Prostate gland (tissue), 2 donors: ENCODE measurements around the gene CIC.

ENCODE experiments used
- CTCF ChIP-seq, 4 experiments: fragments of 200-600 bp in 2 of 4; fragments of 450-650 bp in 2 of 4; sonication (generic) in 2 of 4; IDR thresholded peaks; 1 replicate in 3 of 4; 2 replicates in 1 of 4; pipeline ENCODE4 v1.5.1; 2016 to 2019; ENCODE audit warnings: antibody characterized with exemption in 4 of 4, mild to moderate bottlenecking in 2 of 4, moderate library complexity in 2 of 4
- POLR2A ChIP-seq: fragments of 450-650 bp; IDR thresholded peaks from one replicate; pipeline ENCODE4 v1.6.1; 2016; ENCODE audit warnings: antibody characterized with exemption, mild to moderate bottlenecking
- POLR2AphosphoS5 ChIP-seq: sonication (generic); formaldehyde crosslinking; IDR thresholded peaks from one replicate; pipeline ENCODE4 v1.6.1; 2017; ENCODE audit warnings: antibody characterized with exemption

GRCh38 chr19:42241279-42241678 lies 27.8 kb upstream of the CIC start:
- TF ChIP-seq CTCF (IDR thresholded peaks at IDR 0.05) (no peak), POLR2A (no peak), POLR2AphosphoS5 (no peak)
